Natural killer cell treated with Interleukin-12 subunit alpha and Interleukin-12 subunit beta and Interleukin-15 and Interleukin-18, amount 100 ng/mL, for 72 hours (primary cell): Measurements from ENCODE around the gene DPEP1. TPM values are rescaled to one million over a fixed set of nuclear protein-coding genes. Genes with fewer than 3 reads are reported as not detected.
"Not testable (repeated sequence)": the region's sequence is repeated elsewhere in the genome, so short reads cannot be mapped to it uniquely, and the experiment has no call there.

Experiments used
- ATAC-seq, 2 donors: fragments of 150-1000 bp; cut with Tn5 transposase in 1 of 2; sonication (Bioruptor Pico), chemical (Tn5 transposase) in 1 of 2; 2 replicates each; pipeline ENCODE4 v1.10.0; 2021
- DNase-seq: peaks from one replicate; pipeline ENCODE4 v3.0.0; 2022; ENCODE audit warnings: low spot score
- H3K27ac Mint-ChIP-seq, 2 donors: 1 replicate in 1 of 2; 2 replicates in 1 of 2; pipeline ENCODE4 v1.8.0; 2022; ENCODE audit warnings: mixed read lengths in 2 of 2, mild to moderate bottlenecking in 1 of 2, moderate library complexity in 1 of 2
- H3K27me3 Mint-ChIP-seq, 2 donors: 1 replicate in 1 of 2; 2 replicates in 1 of 2; pipeline ENCODE4 v1.8.0; 2022; ENCODE audit warnings: mixed read lengths in 2 of 2
- H3K36me3 Mint-ChIP-seq: one replicate; pipeline ENCODE4 v1.8.0; 2022; ENCODE audit warnings: mixed read lengths
- H3K4me1 Mint-ChIP-seq, 2 donors: 1 replicate in 1 of 2; 2 replicates in 1 of 2; pipeline ENCODE4 v1.8.0; 2022; ENCODE audit warnings: low read depth in 2 of 2, mixed read lengths in 2 of 2, mild to moderate bottlenecking in 1 of 2
- H3K4me3 Mint-ChIP-seq: one replicate; pipeline ENCODE4 v1.8.0; 2022; ENCODE audit warnings: mixed read lengths
- H3K9me3 Mint-ChIP-seq: 2 replicates; pipeline ENCODE4 v1.8.0; 2022; ENCODE audit warnings: mixed read lengths
- total RNA-seq, 2 donors: library from RNA; stranded (reverse); gene quantifications; one replicate each; pipeline ENCODE4 v1.2.3, GENCODE V29; 2022

The DPEP1 gene
- total RNA-seq, result not detected

GRCh38 chr16:89613231-89613953 lies at the start of gene DPEP1:
TSS of gene DPEP1 (plus strand) at chr16:89613642. CDS start at chr16:89630411, 16,769 bp downstream.
- peak within 1 kb of the TSS in 1 of 2 donors; percentile 19 for H3K27ac Mint-ChIP-seq

GRCh38 chr16:89564476-89565255 lies 48.8 kb upstream of the DPEP1 start:
- no peak for ATAC-seq
- Mint-ChIP-seq H3K9me3 (no peaks in the 10 kb centered on the region), H3K27ac (peak overlapping the region; percentile 35 to 58)

More at GRCh38 chr16:89613231-89613953, at the start of gene DPEP1:
- no peak for DNase-seq
- peaks cover 3% of the 10 kb centered on the region for H3K9me3 Mint-ChIP-seq
- H3K36me3 Mint-ChIP-seq, result no peaks in the 10 kb centered on the region
- H3K4me3 Mint-ChIP-seq, result no peak within 1 kb of the TSS
- H3K27me3 Mint-ChIP-seq, result no peaks in the 10 kb centered on the region
- ATAC-seq, result peak in 1 of 2 donors; percentile 20
- H3K4me1 Mint-ChIP-seq, result peaks cover 11 to 13% of the 10 kb centered on the region in 2 donors

GRCh38 chr16:89565256-89565505 lies 48.3 kb upstream of the DPEP1 start:
- no peaks in the 10 kb centered on the region for H3K9me3 Mint-ChIP-seq
- H3K4me3 Mint-ChIP-seq, result peak overlapping the region; percentile 65
- DNase-seq (no peak), ATAC-seq (no peak)
- peaks cover 26 to 40% of the 10 kb centered on the region in 2 donors for H3K4me1 Mint-ChIP-seq
- peaks cover 23% of the 10 kb centered on the region for H3K36me3 Mint-ChIP-seq
- H3K27ac Mint-ChIP-seq, result peak overlapping the region in 1 of 2 donors; percentile 35
- no peaks in the 10 kb centered on the region for H3K27me3 Mint-ChIP-seq

More at GRCh38 chr16:89564476-89565255, 48.8 kb upstream of the DPEP1 start:
- peaks cover 23% of the 10 kb centered on the region for H3K36me3 Mint-ChIP-seq
- peak overlapping the region; percentile 65 for H3K4me3 Mint-ChIP-seq
- H3K27me3 Mint-ChIP-seq, result no peaks in the 10 kb centered on the region
- DNase-seq, result no peak
- H3K4me1 Mint-ChIP-seq, result peaks cover 29 to 43% of the 10 kb centered on the region in 2 donors

- H3K4me3 Mint-ChIP-seq, result peak overlapping the region; percentile 42
- peaks cover 26 to 40% of the 10 kb centered on the region in 2 donors for H3K4me1 Mint-ChIP-seq
- H3K36me3 Mint-ChIP-seq, result peaks cover 23% of the 10 kb centered on the region
- no peaks in the 10 kb centered on the region for H3K27me3 Mint-ChIP-seq
- peak overlapping the region in 1 of 2 donors; percentile 35 for H3K27ac Mint-ChIP-seq
- DNase-seq (no peak), ATAC-seq (peak; percentile 50 to 54)
- no peaks in the 10 kb centered on the region for H3K9me3 Mint-ChIP-seq
These were observed 47.7 kb upstream of the DPEP1 start for GRCh38 chr16:89565506-89566372.

GRCh38 chr16:89567656-89568594 lies 45.5 kb upstream of the DPEP1 start:
- peaks cover 7 to 8% of the 10 kb centered on the region in 2 donors for H3K27me3 Mint-ChIP-seq
- H3K36me3 Mint-ChIP-seq, result peaks cover 8% of the 10 kb centered on the region
- H3K4me3 Mint-ChIP-seq, result no peak overlapping the region
- no peak overlapping the region for H3K27ac Mint-ChIP-seq
- no peak for ATAC-seq
- H3K4me1 Mint-ChIP-seq, result peaks cover 14 to 26% of the 10 kb centered on the region in 2 donors
- H3K9me3 Mint-ChIP-seq, result no peaks in the 10 kb centered on the region
- no peak for DNase-seq

- Mint-ChIP-seq H3K27ac (no peak overlapping the region), H3K4me1 (peaks cover 7 to 17% of the 10 kb centered on the region in 2 donors), H3K27me3 (peaks cover 7 to 13% of the 10 kb centered on the region in 2 donors), H3K36me3 (peaks cover 4% of the 10 kb centered on the region), H3K9me3 (no peaks in the 10 kb centered on the region), H3K4me3 (no peak overlapping the region)
- ATAC-seq (peak in 1 of 2 donors; percentile 4), DNase-seq (no peak)
These were observed 43.7 kb upstream of the DPEP1 start for GRCh38 chr16:89569506-89570341.

GRCh38 chr16:89570342-89570923 lies 43.0 kb upstream of the DPEP1 start:
- H3K4me1 Mint-ChIP-seq, result peaks cover 2 to 10% of the 10 kb centered on the region in 2 donors
- ATAC-seq (no peak), DNase-seq (no peak)
- H3K27ac Mint-ChIP-seq, result no peak overlapping the region
- H3K9me3 Mint-ChIP-seq, result no peaks in the 10 kb centered on the region
- H3K36me3 Mint-ChIP-seq, result no peaks in the 10 kb centered on the region
- H3K4me3 Mint-ChIP-seq, result no peak overlapping the region
- H3K27me3 Mint-ChIP-seq, result peaks cover 7 to 13% of the 10 kb centered on the region in 2 donors

- H3K9me3 Mint-ChIP-seq, H3K4me3 Mint-ChIP-seq, H3K36me3 Mint-ChIP-seq, H3K4me1 Mint-ChIP-seq, ATAC-seq, H3K27ac Mint-ChIP-seq, DNase-seq: not testable (repeated sequence)
- H3K27me3 Mint-ChIP-seq, result peaks cover 7 to 13% of the 10 kb centered on the region in 2 donors
These were observed 42.4 kb upstream of the DPEP1 start for GRCh38 chr16:89570983-89571598.

GRCh38 chr16:89571636-89572035 lies 41.8 kb upstream of the DPEP1 start:
- H3K4me3 Mint-ChIP-seq, result peak overlapping the region; percentile 22
- H3K9me3 Mint-ChIP-seq, result no peaks in the 10 kb centered on the region
- H3K27ac Mint-ChIP-seq, result no peak overlapping the region
- ATAC-seq, result no peak
- peaks cover 7 to 13% of the 10 kb centered on the region in 2 donors for H3K27me3 Mint-ChIP-seq
- H3K4me1 Mint-ChIP-seq, result no peaks in the 10 kb centered on the region
- H3K36me3 Mint-ChIP-seq, result no peaks in the 10 kb centered on the region
- no peak for DNase-seq

GRCh38 chr16:89572073-89572484 lies 41.4 kb upstream of the DPEP1 start:
- Mint-ChIP-seq H3K9me3 (no peaks in the 10 kb centered on the region), H3K27me3 (peaks cover 7 to 13% of the 10 kb centered on the region in 2 donors), H3K27ac (no peak overlapping the region), H3K4me1 (no peaks in the 10 kb centered on the region), H3K4me3 (peak overlapping the region; percentile 22), H3K36me3 (no peaks in the 10 kb centered on the region)
- DNase-seq (no peak), ATAC-seq (no peak)

- Mint-ChIP-seq H3K27ac (no peak overlapping the region), H3K4me3 (no peak overlapping the region), H3K9me3 (no peaks in the 10 kb centered on the region), H3K36me3 (no peaks in the 10 kb centered on the region), H3K27me3 (peaks cover 7 to 13% of the 10 kb centered on the region in 2 donors), H3K4me1 (no peaks in the 10 kb centered on the region)
- ATAC-seq (no peak), DNase-seq (no peak)
These were observed 40.8 kb upstream of the DPEP1 start for GRCh38 chr16:89572485-89573205.
